ENCODE results near the gene ATP9A.

Gene ATP9A

GRCh38 chr20:51628533-51629398 is 139.4 kb downstream of the ATP9A start:
- no peak for DNase-seq (ENCODE audit: low read depth in 2 of 2)

GRCh38 chr20:51627586-51627985 is 140.6 kb downstream of the ATP9A start:
- DNase-seq (ENCODE audit: low read depth in 2 of 2) = no peak

GRCh38 chr20:51625105-51625504 is 143.1 kb downstream of the ATP9A start:
- DNase-seq (ENCODE audit: low read depth in 2 of 2) = no peak

GRCh38 chr20:51624157-51624731 is 143.9 kb downstream of the ATP9A start:
- peak in 1 of 2 donors; percentile 29 for DNase-seq (ENCODE audit: low read depth in 2 of 2)

GRCh38 chr20:51623255-51623654 is 144.9 kb downstream of the ATP9A start:
- no peak for DNase-seq (ENCODE audit: low read depth in 2 of 2)

GRCh38 chr20:51622004-51622874 is 146.0 kb downstream of the ATP9A start:
- no peak for DNase-seq (ENCODE audit: low read depth in 2 of 2)

- no peak for DNase-seq (ENCODE audit: low read depth in 2 of 2)
These were observed 147.8 kb downstream of the ATP9A start for GRCh38 chr20:51620432-51620831.

GRCh38 chr20:51616060-51616459 is 152.1 kb downstream of the ATP9A start:
- DNase-seq (ENCODE audit: low read depth in 2 of 2) = no peak

- DNase-seq (ENCODE audit: low read depth in 2 of 2) = no peak
These were observed 153.5 kb downstream of the ATP9A start for GRCh38 chr20:51614687-51615086.

GRCh38 chr20:51613580-51613979 is 154.6 kb downstream of the ATP9A start:
- no peak for DNase-seq (ENCODE audit: low read depth in 2 of 2)

GRCh38 chr20:51612896-51613295 is 155.3 kb downstream of the ATP9A start:
- no peak for DNase-seq (ENCODE audit: low read depth in 2 of 2)

GRCh38 chr20:51611625-51611890 is 156.6 kb downstream of the ATP9A start:
- DNase-seq (ENCODE audit: low read depth in 2 of 2) = no peak

- no peak for DNase-seq (ENCODE audit: low read depth in 2 of 2)
These were observed 157.2 kb downstream of the ATP9A start for GRCh38 chr20:51610761-51611624.

GRCh38 chr20:51610111-51610510 is 158.1 kb downstream of the ATP9A start:
- no peak for DNase-seq (ENCODE audit: low read depth in 2 of 2)

- DNase-seq (ENCODE audit: low read depth in 2 of 2) = no peak
These were observed 158.9 kb downstream of the ATP9A start for GRCh38 chr20:51609251-51609650.

GRCh38 chr20:51608061-51608460 is 160.1 kb downstream of the ATP9A start:
- no peak for DNase-seq (ENCODE audit: low read depth in 2 of 2)

- DNase-seq (ENCODE audit: low read depth in 2 of 2) = no peak
These were observed 161.0 kb downstream of the ATP9A start for GRCh38 chr20:51607170-51607569.

GRCh38 chr20:51604851-51605250 is 163.3 kb downstream of the ATP9A start:
- DNase-seq (ENCODE audit: low read depth in 2 of 2) = no peak

- DNase-seq (ENCODE audit: low read depth in 2 of 2) = no peak
These were observed 166.1 kb downstream of the ATP9A start for GRCh38 chr20:51602131-51602530.

- no peak for DNase-seq (ENCODE audit: low read depth in 2 of 2)
These were observed 167.2 kb downstream of the ATP9A start for GRCh38 chr20:51600950-51601349.

- no peak for DNase-seq (ENCODE audit: low read depth in 2 of 2)
These were observed 168.2 kb downstream of the ATP9A start for GRCh38 chr20:51600016-51600420.

GRCh38 chr20:51598556-51598955 is 169.6 kb downstream of the ATP9A start:
- no peak for DNase-seq (ENCODE audit: low read depth in 2 of 2)
